Activated B cell treated with CpG ODN at 0.5 μM for 24 hours (primary cell): ENCODE results near the gene PITPNB. TPM values are rescaled to one million over a fixed set of nuclear protein-coding genes. Genes with fewer than 3 reads are reported as not detected.

ENCODE experiments used
- ATAC-seq: fragments of 200-7000 bp; cut with Tn5 transposase; one replicate; pipeline ENCODE4 v1.10.0; 2021; ENCODE audit warnings: low read depth, mild to moderate bottlenecking, moderate library complexity
- CTCF ChIA-PET: fragments of 350-600 bp; sonication (Branson Sonifier 250); formaldehyde crosslinking; loops from one replicate; lab custom pipeline; 2021; ENCODE audit warnings: antibody characterized with exemption; lab: Charles Lee
- POLR2A ChIA-PET: fragments of 350-600 bp; sonication (Branson Sonifier 250); formaldehyde crosslinking; loops from one replicate; lab custom pipeline; 2021; ENCODE audit warnings: antibody characterized with exemption; lab: Charles Lee
- DNase-seq: peaks from one replicate; pipeline ENCODE4 v3.0.0; 2022
- H3K27ac Mint-ChIP-seq: one replicate; pipeline ENCODE4 v1.8.0; 2020; ENCODE audit warnings: mixed read lengths
- H3K27me3 Mint-ChIP-seq: one replicate; pipeline ENCODE4 v1.8.0; 2021; ENCODE audit warnings: mixed read lengths
- H3K36me3 Mint-ChIP-seq: one replicate; pipeline ENCODE4 v1.8.0; 2021; ENCODE audit warnings: low read depth, mixed read lengths
- H3K4me1 Mint-ChIP-seq: one replicate; pipeline ENCODE4 v1.8.0; 2021; ENCODE audit warnings: mixed read lengths
- H3K4me3 Mint-ChIP-seq: one replicate; pipeline ENCODE4 v1.8.0; 2020; ENCODE audit warnings: mild to moderate bottlenecking, mixed read lengths
- H3K9me3 Mint-ChIP-seq: one replicate; pipeline ENCODE4 v1.8.0; 2020; ENCODE audit warnings: mixed read lengths
- CTCF ChIP-seq: fragments of 200-600 bp; IDR thresholded peaks from one replicate; pipeline ENCODE4 v1.8.0; 2022; ENCODE audit warnings: antibody characterized with exemption, mild to moderate bottlenecking
- intact Hi-C: fragments of 100-400 bp; cut with micrococcal nuclease; formaldehyde crosslinking; loops from one replicate; pipeline ENCODE4 v1.15.1; 2024
- total RNA-seq: library from RNA; stranded (reverse); gene quantifications from 2 replicates; pipeline ENCODE4 v1.2.3, GENCODE V29; 2022

Gene PITPNB
- total RNA-seq, 1 donor from 2014 or later = 82.5 TPM

GRCh38 chr22:27900153-27900552 lies 18.9 kb downstream of the PITPNB start:
- intact Hi-C loops = no loop called here
- ChIA-PET POLR2A (no interaction called here), CTCF (interaction anchor here (0.9 kb wide), 1 partner anchor 10 kb away, joined by 3 read pairs; no protein-coding TSS in a partner anchor)
- ATAC-seq (no peak), DNase-seq (no peak)
- H3K27me3 Mint-ChIP-seq = no peaks in the 10 kb centered on the region
- H3K9me3 Mint-ChIP-seq = no peaks in the 10 kb centered on the region
- H3K27ac Mint-ChIP-seq = no peak overlapping the region
- peaks cover 25% of the 10 kb centered on the region for H3K4me1 Mint-ChIP-seq
- no peak for TF ChIP-seq CTCF
- no peak overlapping the region for H3K4me3 Mint-ChIP-seq
- H3K36me3 Mint-ChIP-seq = peaks cover 80% of the 10 kb centered on the region

GRCh38 chr22:27896245-27896644 lies 22.8 kb downstream of the PITPNB start:
- intact Hi-C loops = no loop called here
- DNase-seq (no peak), ATAC-seq (no peak)
- CTCF ChIA-PET = no interaction called here
- H3K36me3 Mint-ChIP-seq = peaks cover 83% of the 10 kb centered on the region
- peaks cover 14% of the 10 kb centered on the region for H3K4me1 Mint-ChIP-seq
- TF ChIP-seq CTCF = no peak
- no peak overlapping the region for H3K4me3 Mint-ChIP-seq
- no peaks in the 10 kb centered on the region for H3K27me3 Mint-ChIP-seq
- H3K9me3 Mint-ChIP-seq = no peaks in the 10 kb centered on the region
- H3K27ac Mint-ChIP-seq = peak overlapping the region; percentile 50
- POLR2A ChIA-PET = interaction anchor here (0.6 kb wide), 1 partner anchor 17 kb away, joined by 4 read pairs; no protein-coding TSS in a partner anchor

- Mint-ChIP-seq H3K4me3 (no peak overlapping the region), H3K36me3 (peaks cover 81% of the 10 kb centered on the region), H3K27me3 (no peaks in the 10 kb centered on the region), H3K9me3 (no peaks in the 10 kb centered on the region), H3K27ac (peak overlapping the region; percentile 50), H3K4me1 (peaks cover 14% of the 10 kb centered on the region)
- no peak for TF ChIP-seq CTCF
- peak; percentile 95 for ATAC-seq
- intact Hi-C loops = no loop called here
- no peak for DNase-seq
- CTCF ChIA-PET = interaction anchor here (1.1 kb wide), 1 partner anchor 9 kb away, joined by 3 read pairs; no protein-coding TSS in a partner anchor
- POLR2A ChIA-PET = interaction anchor here (0.6 kb wide), 1 partner anchor 17 kb away, joined by 4 read pairs; no protein-coding TSS in a partner anchor
Measured at GRCh38 chr22:27895600-27895999, 23.5 kb downstream of the PITPNB start.

GRCh38 chr22:27892811-27893210 lies 26.2 kb downstream of the PITPNB start:
- Mint-ChIP-seq H3K9me3 (no peaks in the 10 kb centered on the region), H3K4me3 (no peak overlapping the region), H3K27ac (no peak overlapping the region), H3K27me3 (no peaks in the 10 kb centered on the region), H3K4me1 (peaks cover 14% of the 10 kb centered on the region), H3K36me3 (peaks cover 85% of the 10 kb centered on the region)
- ChIA-PET CTCF (no interaction called here), POLR2A (no interaction called here)
- no peak for TF ChIP-seq CTCF
- DNase-seq = no peak
- intact Hi-C loops = no loop called here
- no peak for ATAC-seq

- TF ChIP-seq CTCF = no peak
- no peak overlapping the region for H3K27ac Mint-ChIP-seq
- CTCF ChIA-PET = no interaction called here
- POLR2A ChIA-PET = no interaction called here
- ATAC-seq (no peak), DNase-seq (no peak)
- H3K27me3 Mint-ChIP-seq = no peaks in the 10 kb centered on the region
- intact Hi-C loops = no loop called here
- H3K4me3 Mint-ChIP-seq = no peak overlapping the region
- peaks cover 87% of the 10 kb centered on the region for H3K36me3 Mint-ChIP-seq
- H3K4me1 Mint-ChIP-seq = peaks cover 14% of the 10 kb centered on the region
- no peaks in the 10 kb centered on the region for H3K9me3 Mint-ChIP-seq
Measured at GRCh38 chr22:27892064-27892463, 27.0 kb downstream of the PITPNB start.
